Activated CD8-positive, alpha-beta T cell treated with anti-CD3 and anti-CD28 coated beads for 36 hours (primary cell): ENCODE results near the gene DFFB. TPM values are rescaled to one million over a fixed set of nuclear protein-coding genes. Genes with fewer than 3 reads are reported as not detected.
A peak's percentile ranks its signal among the peaks of the same experiment; 100 is the strongest.

Experiments
- ATAC-seq: fragments of 200-7000 bp; cut with Tn5 transposase; one replicate; pipeline ENCODE4 v1.10.0; 2021; ENCODE audit warnings: mild to moderate bottlenecking, moderate library complexity
- CTCF ChIA-PET: fragments of 350-600 bp; sonication (Branson Sonifier 250); formaldehyde crosslinking; loops from one replicate; lab custom pipeline; 2021; ENCODE audit warnings: antibody characterized with exemption; lab: Charles Lee
- POLR2A ChIA-PET: fragments of 350-600 bp; sonication (Branson Sonifier 250); formaldehyde crosslinking; loops from one replicate; lab custom pipeline; 2021; ENCODE audit warnings: antibody characterized with exemption; lab: Charles Lee
- DNase-seq: peaks from one replicate; pipeline ENCODE4 v3.0.0-alpha.2; 2020
- H3K27ac Mint-ChIP-seq: one replicate; pipeline ENCODE4 v1.8.0; 2021; ENCODE audit warnings: mild to moderate bottlenecking, mixed read lengths
- H3K27me3 Mint-ChIP-seq: one replicate; pipeline ENCODE4 v1.8.0; 2021; ENCODE audit warnings: mixed read lengths
- H3K36me3 Mint-ChIP-seq: one replicate; pipeline ENCODE4 v1.8.0; 2021; ENCODE audit warnings: low read depth, mixed read lengths
- H3K4me1 Mint-ChIP-seq: one replicate; pipeline ENCODE4 v1.8.0; 2021; ENCODE audit warnings: low read depth, mixed read lengths
- H3K4me3 Mint-ChIP-seq: one replicate; pipeline ENCODE4 v1.8.0; 2021; ENCODE audit warnings: mild to moderate bottlenecking, moderate library complexity, mixed read lengths
- H3K9me3 Mint-ChIP-seq: one replicate; pipeline ENCODE4 v1.8.0; 2021; ENCODE audit warnings: mixed read lengths
- CTCF ChIP-seq: fragments of 200-600 bp; IDR thresholded peaks from one replicate; pipeline ENCODE4 v1.8.0; 2022; ENCODE audit warnings: antibody characterized with exemption, mild to moderate bottlenecking
- intact Hi-C: fragments of 100-400 bp; cut with micrococcal nuclease; formaldehyde crosslinking; loops from one replicate; pipeline ENCODE4 v1.10.0; 2022
- total RNA-seq, 2 experiments: library from RNA; stranded (reverse); gene quantifications; one replicate each; pipeline ENCODE4 v1.2.3, GENCODE V29; 2021

Gene DFFB
- total RNA-seq, 2 experiments from 2014 or later: 9.3 to 9.7 TPM

GRCh38 chr1:3865606-3866160 is 8.4 kb downstream of the DFFB start:
- ATAC-seq (no peak), DNase-seq (no peak)
- Mint-ChIP-seq H3K36me3 (peaks cover 14% of the 10 kb centered on the region), H3K4me3 (no peak overlapping the region), H3K27ac (no peak overlapping the region), H3K27me3 (no peaks in the 10 kb centered on the region), H3K4me1 (peaks cover 3% of the 10 kb centered on the region), H3K9me3 (no peaks in the 10 kb centered on the region)
- ChIA-PET CTCF (no interaction called here), POLR2A (interaction anchor here (1.5 kb wide), 1 partner anchor 10 kb away, joined by 4 read pairs; no protein-coding TSS in a partner anchor)
- TF ChIP-seq CTCF: no peak
- intact Hi-C loops: no loop called here

GRCh38 chr1:3868464-3869006 is 11.3 kb downstream of the DFFB start:
- Mint-ChIP-seq H3K9me3 (no peaks in the 10 kb centered on the region), H3K36me3 (peaks cover 18% of the 10 kb centered on the region), H3K4me3 (no peak overlapping the region), H3K27ac (no peak overlapping the region), H3K27me3 (no peaks in the 10 kb centered on the region), H3K4me1 (peaks cover 2% of the 10 kb centered on the region)
- intact Hi-C loops: no loop called here
- peak; percentile 27 for ATAC-seq
- no peak for DNase-seq
- POLR2A ChIA-PET: interaction anchor here (1.6 kb wide), 2 partner anchors 10 to 16 kb away, joined by 4 to 5 read pairs; no protein-coding TSS in a partner anchor
- CTCF ChIA-PET: interaction anchor here (1.2 kb wide), 1 partner anchor 10 kb away, joined by 3 read pairs; no protein-coding TSS in a partner anchor
- TF ChIP-seq CTCF: no peak

GRCh38 chr1:3869751-3870301 is 12.6 kb downstream of the DFFB start:
- peaks cover 26% of the 10 kb centered on the region for H3K36me3 Mint-ChIP-seq
- intact Hi-C loops: no loop called here
- ATAC-seq (no peak), DNase-seq (no peak)
- no peaks in the 10 kb centered on the region for H3K9me3 Mint-ChIP-seq
- no peaks in the 10 kb centered on the region for H3K4me1 Mint-ChIP-seq
- H3K27me3 Mint-ChIP-seq: no peaks in the 10 kb centered on the region
- TF ChIP-seq CTCF: no peak
- ChIA-PET POLR2A (no interaction called here), CTCF (no interaction called here)
- no peak overlapping the region for H3K4me3 Mint-ChIP-seq
- H3K27ac Mint-ChIP-seq: no peak overlapping the region

- Mint-ChIP-seq H3K27me3 (no peaks in the 10 kb centered on the region), H3K4me3 (no peak overlapping the region), H3K9me3 (no peaks in the 10 kb centered on the region), H3K27ac (peak overlapping the region; percentile 7), H3K4me1 (no peaks in the 10 kb centered on the region), H3K36me3 (peaks cover 35% of the 10 kb centered on the region)
- DNase-seq (no peak), ATAC-seq (no peak)
- intact Hi-C loops: no loop called here
- TF ChIP-seq CTCF: no peak
- POLR2A ChIA-PET: no interaction called here
- CTCF ChIA-PET: no interaction called here
Observed at GRCh38 chr1:3871451-3871805, 14.2 kb downstream of the DFFB start.

- no peak for DNase-seq
- H3K9me3 Mint-ChIP-seq: no peaks in the 10 kb centered on the region
- no peak overlapping the region for H3K4me3 Mint-ChIP-seq
- no peaks in the 10 kb centered on the region for H3K4me1 Mint-ChIP-seq
- POLR2A ChIA-PET: interaction anchor here (0.6 kb wide), 1 partner anchor 15 kb away, joined by 3 read pairs; no protein-coding TSS in a partner anchor
- no peak overlapping the region for H3K27ac Mint-ChIP-seq
- CTCF ChIA-PET: interaction anchor here (1.1 kb wide), 1 partner anchor 14 kb away, joined by 3 read pairs; no protein-coding TSS in a partner anchor
- TF ChIP-seq CTCF: no peak
- H3K27me3 Mint-ChIP-seq: no peaks in the 10 kb centered on the region
- intact Hi-C loops: no loop called here
- no peak for ATAC-seq
- peaks cover 34% of the 10 kb centered on the region for H3K36me3 Mint-ChIP-seq
Observed at GRCh38 chr1:3872546-3872945, 15.3 kb downstream of the DFFB start.
